Activated CD8-positive, alpha-beta memory T cell treated with anti-CD3 and anti-CD28 coated beads for 1 hour (primary cell): ENCODE measurements around the gene DOK3.
A peak's percentile ranks its signal among the peaks of the same experiment; 100 is the strongest.

Source experiments
- DNase-seq, 2 donors: peaks; one replicate each; pipeline ENCODE4 v3.0.0-alpha.2; 2020; ENCODE audit warnings: low read depth in 1 of 2; ENCODE audit errors: extremely low read depth in 1 of 2

Gene DOK3

DNA sequence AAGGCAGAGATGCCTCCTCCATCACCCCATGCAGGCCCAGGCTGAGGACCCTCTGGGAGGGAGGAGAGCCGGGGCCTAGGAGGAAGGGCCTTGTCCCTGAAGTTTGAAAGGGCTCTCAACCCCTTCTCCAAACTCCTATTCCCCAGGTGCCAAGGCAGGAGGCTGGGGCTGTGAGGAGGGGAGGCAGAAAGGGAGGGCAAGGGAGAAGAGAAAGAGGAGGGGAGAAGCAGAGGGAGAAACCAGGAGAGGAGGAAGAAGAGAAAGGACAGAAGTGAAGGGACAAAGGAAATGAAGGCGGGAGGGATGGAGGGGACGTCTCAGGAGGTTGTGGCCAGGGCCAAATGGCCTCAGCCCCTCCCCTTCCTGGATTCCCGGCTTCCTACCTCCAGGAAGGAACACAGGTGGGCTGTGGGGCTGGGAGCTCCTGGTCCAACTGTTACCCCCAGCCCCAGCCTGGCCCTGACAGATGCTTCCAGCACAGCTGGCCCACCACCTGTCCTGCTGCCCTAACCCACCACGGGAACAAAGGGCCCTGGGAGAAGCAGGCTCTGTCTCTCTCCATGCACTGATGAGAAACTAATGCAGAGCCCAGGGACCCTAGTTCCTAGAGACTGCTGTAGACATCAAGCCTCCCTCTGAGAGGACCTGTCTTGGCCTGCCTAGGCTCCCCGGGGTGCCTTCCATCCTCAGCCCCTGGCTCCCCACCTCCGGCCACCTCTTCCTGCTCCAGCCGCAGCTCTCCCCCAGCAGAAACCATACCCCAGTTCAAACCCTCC, 39.7 kb downstream of the DOK3 start:
- DNase-seq = no peak

DNA sequence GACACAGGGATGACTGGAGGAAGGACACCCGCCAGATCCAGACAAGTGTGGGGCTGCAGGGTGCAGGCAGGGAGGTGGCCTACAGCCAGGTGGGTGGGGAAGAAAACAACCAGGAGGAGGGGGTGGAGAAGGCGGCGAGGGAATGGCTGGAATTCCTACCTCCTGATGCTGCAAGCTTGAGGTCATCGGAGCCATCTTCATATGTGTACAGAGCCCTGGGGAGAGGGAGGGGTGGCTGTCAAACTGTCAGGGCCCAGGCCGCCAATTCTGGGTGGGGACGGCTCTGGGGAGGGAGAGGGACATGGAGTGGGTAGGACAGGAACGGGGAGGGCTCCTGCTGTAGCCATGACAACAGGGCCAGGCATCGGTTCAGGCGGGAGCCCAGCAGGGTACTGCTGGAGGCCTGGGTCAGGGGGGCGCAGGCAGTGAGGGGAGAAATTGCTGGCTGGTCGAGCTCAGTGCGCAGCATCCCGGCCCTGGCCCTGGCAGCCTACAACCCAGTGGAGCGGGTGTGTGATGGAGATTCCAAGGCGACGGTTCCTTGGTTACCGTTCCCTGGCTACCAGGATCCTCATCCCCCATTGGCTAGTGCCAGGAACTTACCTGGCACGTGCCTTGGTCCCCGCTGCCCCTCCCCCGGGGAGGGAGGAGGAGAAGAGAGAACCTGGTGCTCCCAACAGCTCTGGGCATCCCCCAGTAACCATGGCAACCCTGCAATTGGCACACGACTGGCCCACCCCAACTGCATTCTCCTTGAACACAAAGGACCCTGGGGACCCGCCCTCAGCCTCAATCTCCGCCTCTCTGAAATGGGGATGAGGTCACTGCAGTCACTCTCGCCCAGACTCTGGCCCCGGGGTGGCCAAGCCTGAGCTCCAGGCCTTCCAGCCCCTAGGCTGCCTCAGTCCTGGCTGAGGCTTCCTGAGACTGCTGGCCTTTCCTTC, 40.7 kb downstream of the DOK3 start:
- DNase-seq = no peak

DNA sequence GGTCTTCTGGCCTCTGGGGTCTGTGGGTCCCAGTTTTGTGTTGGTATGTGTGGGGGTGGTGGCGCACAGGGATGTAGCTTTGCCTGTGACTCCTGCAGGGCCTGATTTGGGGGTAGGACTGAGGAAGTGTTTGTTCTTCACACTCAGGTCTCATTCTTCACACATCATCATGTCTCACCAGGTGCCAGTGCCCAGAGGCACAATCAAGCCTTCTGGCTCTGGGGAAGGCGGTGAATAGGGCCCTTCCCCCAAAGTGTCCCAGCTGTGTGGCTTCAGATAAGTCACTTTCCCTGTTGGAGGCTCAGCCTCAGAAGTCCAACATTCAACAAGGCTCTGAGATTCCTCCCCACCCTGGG, 41.3 kb downstream of the DOK3 start:
- DNase-seq = no peak

DNA sequence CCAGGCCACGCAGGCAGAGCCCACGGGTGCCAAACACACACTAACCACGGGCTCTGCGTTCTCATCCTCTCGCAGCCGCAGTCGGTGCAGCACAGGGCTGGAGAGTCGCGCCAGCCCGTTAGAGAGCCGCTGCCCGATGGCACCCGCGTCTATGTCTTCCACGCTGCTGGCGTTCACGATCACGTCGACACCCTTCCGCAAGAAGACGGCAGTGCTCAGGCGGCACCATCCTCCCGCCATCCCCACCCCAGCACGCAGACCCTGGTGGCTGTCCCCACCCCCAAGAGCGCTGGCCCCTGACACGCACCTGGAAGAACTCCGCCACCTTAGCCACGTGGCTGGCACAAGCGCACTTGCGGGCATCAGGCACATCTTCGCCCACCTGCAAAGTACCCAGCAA, 42.2 kb downstream of the DOK3 start:
- no peak for DNase-seq

DNA sequence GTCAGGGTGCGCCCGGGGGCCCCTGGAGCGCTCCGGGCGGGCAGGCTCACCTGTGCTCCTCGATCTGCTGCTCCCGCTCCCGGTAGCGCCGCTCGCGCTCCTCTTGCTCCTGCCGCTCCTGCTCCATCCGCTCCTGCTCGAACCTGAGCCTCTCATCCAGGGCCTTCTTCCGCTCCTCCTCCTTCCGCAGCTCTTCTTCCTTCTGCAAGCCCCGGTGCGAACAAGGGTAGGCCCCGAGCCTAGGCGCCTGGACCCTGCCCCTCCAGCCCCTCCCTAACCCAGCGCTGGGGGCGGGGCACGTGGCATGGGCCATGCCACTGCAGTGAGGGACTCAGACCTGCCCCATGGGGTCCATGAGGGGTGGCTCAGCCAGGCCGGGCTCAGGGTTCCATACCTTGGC, 42.8 kb downstream of the DOK3 start:
- DNase-seq = no peak

DNA sequence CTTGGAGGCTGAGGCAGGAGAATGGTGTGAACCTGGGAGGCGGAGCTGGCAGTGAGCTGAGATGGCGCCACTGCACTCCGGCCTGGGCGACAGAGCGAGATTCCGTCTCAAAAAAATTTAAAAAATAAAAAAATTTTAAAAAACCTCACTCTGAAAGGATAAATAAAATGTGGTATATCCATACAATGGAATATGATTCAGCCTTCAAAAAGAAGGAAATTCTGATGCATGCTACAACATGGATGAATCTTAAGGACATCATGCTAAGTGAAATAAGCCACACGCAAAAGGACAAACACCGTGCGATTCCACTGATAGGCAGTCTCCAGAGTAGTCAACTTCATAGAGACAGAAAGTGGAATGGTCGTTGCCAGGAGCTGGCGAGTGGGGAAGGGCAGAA, 44.6 kb downstream of the DOK3 start:
- no peak for DNase-seq

DNA sequence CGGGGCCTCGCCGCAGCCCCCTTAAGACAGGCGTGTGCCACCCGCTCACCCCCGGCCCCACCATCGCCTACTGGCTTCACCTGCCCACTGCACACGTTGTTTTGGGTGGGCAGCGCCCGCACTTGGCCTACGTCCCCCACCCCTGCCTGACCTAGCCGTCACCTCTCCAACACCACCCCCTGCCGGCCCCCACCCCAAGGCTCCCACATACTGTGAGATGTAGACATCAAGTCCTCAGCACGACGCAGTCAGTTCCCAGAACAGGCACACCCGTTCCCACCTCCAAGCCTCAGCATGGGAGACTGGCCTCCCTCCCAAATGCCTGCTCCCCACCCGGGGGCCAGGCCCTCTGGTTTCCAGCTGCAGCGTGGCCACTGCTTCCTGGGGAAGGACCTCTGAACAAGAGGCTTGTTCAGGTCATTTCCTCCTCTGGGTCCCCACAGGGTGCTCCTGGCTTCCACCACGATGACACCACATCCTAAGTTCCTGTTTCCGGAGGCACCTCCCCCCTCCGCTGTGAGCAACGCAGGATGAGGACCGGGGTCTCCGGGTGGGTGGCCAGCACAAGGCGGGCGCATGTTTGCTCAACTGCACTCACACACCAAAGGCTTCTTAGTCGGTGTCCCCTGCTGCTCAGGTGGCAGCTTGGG, 47.5 kb downstream of the DOK3 start:
- DNase-seq = no peak

DNA sequence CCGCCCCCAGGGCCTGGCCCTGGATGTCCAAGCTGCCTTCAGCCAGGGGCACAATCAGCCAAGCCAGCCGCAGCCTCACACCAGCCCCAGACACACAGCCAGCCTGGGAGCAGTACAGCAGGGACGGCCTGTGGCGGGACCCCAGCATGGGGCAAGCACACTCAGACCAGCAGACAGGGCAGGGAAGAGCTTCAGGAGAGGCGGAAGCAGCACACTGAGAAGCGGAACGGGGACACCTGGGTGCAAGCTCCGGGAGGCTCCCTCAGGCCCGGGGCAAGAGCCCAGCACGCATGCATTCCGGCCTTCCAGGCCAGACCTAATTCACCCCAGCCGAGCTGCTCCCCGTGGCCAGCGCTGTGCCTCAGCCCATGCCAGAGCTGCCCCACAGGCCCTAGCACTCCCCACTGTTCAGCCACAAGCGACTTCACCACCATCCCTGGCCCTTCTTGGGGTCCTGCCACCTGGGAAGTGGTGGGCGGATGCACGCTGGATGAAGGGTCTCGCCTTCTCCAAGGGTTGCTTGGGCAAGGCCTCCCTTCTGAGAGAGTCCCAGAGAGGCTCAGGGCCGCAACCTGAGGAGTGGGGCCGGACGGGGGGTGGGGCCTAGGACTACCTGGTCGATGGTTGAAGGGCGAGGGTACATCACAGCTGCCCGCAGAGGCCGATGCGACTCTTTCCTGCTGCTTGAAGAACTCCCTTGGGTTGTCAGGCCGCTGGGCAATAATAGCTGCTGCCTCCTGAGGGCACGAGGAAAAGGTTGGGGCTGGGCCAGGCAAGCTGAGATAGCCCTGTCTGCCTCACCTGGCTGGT, 49.6 kb downstream of the DOK3 start:
- DNase-seq = no peak

DNA sequence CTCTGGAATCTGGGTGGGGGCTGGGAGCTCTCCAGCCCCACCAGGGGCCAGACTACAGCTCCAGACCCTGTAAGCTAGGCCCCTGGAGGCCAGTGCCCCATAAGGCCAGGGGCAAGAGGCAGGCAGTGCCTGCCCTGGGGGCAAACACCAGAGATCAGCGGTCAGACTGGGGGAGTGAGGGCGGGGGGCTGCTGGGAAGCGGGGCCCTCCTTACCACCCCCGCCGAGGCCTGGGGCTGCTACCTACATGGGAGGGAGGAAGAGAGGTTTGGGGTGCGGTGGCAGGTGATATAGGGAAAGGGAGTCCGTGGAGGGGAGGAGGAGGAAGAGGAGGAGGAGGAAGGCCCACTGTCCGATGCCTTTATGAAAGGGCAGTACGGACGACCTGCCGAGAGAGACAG, 50.3 kb downstream of the DOK3 start:
- DNase-seq = no peak

DNA sequence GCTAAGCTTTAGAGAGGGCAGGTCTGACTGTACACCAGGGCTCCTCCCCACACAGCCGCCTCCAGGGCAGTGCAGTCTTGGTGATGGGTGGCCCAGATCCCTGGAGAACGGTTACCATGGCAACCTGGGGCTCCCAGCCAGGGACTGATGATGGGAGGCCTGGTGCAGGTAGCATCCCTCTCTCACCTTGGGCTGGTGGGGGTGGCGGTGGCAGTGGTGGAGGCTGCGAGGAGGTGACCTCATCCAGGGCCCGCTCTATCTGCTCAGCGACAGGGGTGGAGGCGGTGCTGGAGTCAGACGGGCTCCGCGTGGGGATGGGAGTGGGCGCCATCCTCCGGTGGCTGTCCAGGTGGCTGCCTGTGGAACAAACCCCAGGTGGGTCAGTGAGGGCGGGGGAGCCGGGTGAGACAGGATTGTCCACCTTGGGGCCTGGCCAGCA, 50.7 kb downstream of the DOK3 start:
- no peak for DNase-seq

DNA sequence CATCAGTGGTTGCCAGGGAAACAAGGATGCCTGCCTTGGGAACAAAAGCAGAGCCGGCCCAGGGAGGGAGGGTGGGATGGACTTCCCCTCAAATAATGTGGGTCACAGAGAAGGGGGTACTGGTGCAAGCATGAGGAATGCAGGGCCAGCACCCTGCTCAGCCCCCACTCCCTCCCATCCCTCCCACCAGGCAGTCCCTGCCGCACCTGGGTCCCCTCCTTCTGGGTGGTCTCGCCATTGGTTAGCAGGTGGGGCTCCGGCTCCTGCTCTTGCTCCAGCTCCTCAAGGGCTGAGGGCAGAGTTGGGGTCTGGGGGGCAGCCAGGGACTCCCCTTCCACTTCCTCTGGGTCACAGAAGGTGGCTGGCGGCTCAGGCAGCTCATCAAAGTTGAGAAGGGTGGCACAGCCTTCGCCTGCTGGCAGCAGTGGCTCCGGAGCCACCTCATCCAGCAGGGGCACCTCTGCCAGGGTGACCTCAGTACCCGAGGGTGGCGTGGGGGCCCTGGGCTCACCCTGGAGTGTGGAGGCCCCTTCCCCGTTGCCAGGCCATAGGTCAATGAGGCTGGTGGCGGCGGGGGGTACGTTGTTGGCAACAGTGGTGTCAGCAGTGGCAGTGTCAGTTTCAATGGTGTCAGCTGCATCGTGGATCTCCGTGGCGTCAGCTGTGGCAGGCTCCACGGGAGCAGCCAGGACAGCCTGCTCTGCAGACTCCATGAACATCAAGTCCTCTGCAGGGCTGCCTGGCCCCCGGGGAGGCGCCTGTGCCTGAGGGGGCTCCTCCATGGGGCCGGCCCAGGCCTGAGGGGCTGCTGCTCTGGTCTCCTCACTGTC, 51.6 kb downstream of the DOK3 start:
- DNase-seq = no peak

DNA sequence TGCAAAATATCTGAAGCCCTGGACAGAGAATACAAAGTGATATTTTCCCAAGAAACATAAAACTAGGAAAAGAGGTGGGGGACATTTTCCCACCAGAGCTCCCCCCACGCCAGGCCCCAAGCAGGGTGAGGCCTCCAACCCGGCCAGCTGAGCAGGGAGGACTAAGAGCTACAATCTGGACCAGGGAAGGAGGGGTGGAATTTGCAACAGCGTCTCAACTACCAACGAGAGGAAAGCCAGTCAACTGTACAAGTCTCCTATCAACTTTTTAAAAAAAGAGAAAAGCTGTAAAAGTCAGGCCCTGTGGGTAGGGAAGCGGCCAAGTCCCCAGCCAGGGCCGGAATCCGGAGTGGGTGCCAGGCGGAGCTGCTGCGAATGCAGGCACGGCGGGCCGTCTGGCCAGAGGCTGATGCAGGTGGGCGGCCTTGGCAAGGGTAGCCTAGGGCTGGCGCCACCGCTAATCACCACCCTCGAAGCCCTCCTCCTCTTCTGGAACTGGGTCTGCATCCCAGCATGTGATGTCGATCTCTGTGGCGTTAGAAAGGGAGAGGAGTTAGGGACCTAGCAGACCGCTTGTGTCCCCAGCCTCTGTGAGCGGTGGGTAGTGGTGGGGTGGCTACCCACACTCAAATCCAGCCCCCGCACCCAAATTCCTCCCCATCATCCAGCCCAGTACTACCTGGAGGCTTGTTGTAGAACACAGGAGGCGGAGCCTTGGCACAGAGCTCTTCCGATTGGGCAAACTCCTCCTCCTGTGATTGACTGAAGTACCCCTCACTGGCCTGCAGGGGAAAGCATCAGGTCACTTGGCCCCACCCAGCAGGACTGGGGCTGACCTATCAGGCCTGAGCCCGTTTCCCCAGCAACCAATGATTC, 52.4 kb downstream of the DOK3 start:
- DNase-seq = no peak

DNA sequence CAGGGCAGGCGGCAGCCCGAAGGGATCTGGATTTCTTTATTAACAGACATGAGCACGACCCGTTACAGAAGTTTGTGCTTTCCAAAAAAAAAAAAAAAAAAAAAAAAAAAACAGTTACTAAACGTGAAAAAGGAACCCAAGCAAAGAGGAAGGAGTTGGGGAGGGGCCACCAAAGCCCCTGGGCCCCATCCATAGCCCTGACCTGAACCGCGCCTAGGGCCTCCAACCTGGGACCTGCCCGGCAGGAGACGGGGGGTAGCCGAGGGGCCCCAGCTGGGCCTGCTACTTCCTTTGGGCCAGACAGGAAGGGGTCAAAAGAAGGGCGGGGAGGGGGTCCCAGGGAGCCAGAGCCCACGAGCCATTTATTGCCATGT, 53.0 kb downstream of the DOK3 start:
- no peak for DNase-seq

DNA sequence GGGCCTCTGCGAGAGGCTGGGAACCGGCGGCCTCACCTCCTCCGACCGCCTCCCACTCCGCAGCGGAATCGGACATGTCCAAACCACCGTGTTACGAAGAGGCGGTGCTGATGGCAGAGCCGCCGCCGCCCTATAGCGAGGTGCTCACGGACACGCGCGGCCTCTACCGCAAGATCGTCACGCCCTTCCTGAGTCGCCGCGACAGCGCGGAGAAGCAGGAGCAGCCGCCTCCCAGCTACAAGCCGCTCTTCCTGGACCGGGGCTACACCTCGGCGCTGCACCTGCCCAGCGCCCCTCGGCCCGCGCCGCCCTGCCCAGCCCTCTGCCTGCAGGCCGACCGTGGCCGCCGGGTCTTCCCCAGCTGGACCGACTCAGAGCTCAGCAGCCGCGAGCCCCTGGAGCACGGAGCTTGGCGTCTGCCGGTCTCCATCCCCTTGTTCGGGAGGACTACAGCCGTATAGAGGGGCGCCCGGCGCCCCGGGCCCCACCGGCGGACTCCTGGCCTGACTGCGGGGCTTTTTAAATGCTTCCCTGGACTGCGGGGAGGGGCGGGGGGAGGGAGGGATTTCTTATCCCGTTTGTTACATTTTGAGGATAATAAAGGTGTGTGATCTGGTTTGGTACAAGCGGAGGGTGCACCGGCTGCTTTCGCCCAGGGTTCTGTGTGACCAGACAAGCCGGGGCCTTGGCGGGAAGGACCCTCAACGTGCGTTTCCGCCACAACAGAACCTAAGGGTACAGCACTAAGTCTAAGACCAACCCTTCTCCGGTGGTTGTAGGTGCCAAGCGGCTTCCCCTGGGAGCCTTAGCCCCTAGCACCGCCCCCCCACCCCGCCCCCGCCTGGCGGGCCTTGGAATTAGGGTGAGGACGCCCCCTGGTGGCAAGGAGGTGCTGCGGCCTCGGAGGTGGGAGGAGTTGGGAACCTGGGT, 53.7 kb downstream of the DOK3 start:
- peak; percentile 84 to 96 for DNase-seq

DNA sequence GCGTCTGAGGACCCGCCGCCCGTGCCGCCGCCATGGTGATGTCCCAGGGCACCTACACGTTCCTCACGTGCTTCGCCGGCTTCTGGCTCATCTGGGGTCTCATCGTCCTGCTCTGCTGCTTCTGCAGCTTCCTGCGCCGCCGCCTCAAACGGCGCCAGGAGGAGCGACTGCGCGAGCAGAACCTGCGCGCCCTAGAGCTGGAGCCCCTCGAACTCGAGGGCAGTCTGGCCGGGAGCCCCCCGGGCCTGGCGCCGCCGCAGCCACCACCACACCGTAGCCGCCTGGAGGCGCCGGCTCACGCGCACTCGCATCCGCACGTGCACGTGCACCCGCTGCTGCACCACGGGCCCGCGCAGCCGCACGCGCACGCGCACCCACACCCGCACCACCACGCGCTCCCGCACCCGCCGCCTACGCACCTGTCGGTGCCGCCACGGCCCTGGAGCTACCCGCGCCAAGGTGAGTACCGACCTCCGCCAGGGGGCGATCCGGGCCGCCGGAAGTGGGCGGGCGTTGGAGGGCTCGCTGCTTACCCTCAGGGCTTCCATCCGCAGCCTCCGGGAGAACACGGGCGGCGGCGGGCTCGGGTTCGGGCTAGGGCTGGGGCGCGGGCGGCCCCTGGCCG, 54.5 kb downstream of the DOK3 start:
- DNase-seq = peak; percentile 79 to 87

DNA sequence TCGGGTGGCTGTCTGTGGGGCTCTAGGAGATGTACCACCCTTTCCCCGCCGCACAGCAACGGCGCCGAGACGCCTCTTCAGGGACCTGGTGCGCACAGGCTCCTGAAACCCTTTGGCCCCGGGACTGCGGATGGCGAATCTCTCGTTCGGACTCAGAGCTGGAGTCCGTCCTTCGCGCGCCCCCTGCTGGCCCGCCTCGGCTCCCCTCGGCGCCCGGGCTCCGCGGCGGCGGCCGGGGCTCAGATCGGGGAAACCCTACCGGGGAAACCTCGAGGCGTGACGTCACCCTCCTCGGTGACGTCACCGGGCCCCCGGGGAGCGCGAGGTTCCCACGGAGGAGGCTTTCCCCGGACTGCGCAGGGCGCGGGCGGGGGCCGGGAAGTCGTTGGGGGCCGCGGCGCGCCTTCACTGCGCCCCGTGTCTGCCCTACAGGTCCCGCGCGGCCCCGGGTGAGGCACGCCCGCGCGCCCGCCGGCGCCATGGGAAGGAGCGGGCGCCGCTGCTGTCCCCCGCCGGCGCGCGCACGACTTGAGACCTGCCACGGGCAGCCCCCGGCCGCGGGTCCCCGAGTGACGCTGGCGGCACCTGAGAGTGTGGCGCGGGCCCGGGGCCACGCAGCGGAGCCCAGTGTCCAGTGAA, 55.1 kb downstream of the DOK3 start:
- DNase-seq = peak; percentile 83 to 97

DNA sequence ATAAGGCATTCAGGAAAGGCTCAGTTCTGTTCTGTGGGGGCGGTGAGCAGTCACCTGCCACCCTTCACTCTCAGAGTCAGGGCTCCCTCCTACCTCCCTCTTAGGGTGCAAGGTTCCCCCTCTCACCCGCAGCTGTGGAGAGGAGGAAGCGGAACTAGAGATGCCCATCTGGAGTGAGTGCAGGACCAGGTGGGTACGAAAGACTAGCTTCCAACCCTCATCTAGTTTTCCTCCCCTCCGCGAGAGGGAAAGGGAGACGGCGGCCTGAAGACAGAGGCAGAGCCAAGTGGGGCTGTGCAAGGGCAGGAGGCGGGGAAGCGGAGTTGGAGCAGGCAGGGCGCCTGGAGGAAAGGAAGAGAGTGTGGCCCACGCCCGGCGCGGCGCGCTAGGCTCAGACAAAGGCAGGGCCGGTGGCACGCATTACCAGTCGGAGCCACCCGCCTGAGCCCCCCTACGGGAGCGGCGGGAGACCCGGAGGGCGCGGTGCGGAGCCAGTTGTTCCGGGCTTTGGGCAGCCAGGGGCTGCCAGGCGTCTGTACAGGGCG, 55.7 kb downstream of the DOK3 start:
- DNase-seq = no peak
